B cell (primary cell): ENCODE measurements around the gene SLC43A3. TPM values are rescaled to one million over a fixed set of nuclear protein-coding genes. Genes with fewer than 3 reads are reported as not detected.

ENCODE experiments used
- ATAC-seq: fragments of 200-7000 bp; cut with Tn5 transposase; one replicate; pipeline ENCODE4 v1.10.0; 2021; ENCODE audit warnings: low read depth, mild to moderate bottlenecking, moderate number of reproducible peaks, moderate library complexity
- CTCF ChIA-PET: fragments of 350-600 bp; sonication (Branson Sonifier 250); formaldehyde crosslinking; loops from one replicate; lab custom pipeline; 2021; ENCODE audit warnings: antibody characterized with exemption, inconsistent platforms; lab: Charles Lee
- POLR2A ChIA-PET: fragments of 350-600 bp; sonication (Branson Sonifier 250); formaldehyde crosslinking; loops from one replicate; lab custom pipeline; 2021; ENCODE audit warnings: antibody characterized with exemption; lab: Charles Lee
- DNase-seq: peaks from one replicate; pipeline ENCODE4 v3.0.0; 2013
- H2AFZ ChIP-seq: 2 replicates; pipeline ENCODE4 v1.6.1; 2012; ENCODE audit warnings: mild to moderate bottlenecking, low read depth, low read length; ENCODE audit not compliant: insufficient read depth, poor library complexity, severe bottlenecking
- H3K27ac ChIP-seq, 2 donors: 1 replicate in 1 of 2; 2 replicates in 1 of 2; pipeline ENCODE4 v1.5.1; 2012 to 2013; ENCODE audit warnings: low read length in 2 of 2, mild to moderate bottlenecking in 2 of 2, moderate library complexity in 1 of 2
- H3K27me3 ChIP-seq, 4 experiments: fragments of 200-600 bp in 1 of 4; sonication (generic) in 1 of 4; replicated peaks in 1 of 4; 1 replicate in 2 of 4; 2 replicates in 2 of 4; pipeline versions ENCODE4 v1.6.1 to v1.7.0; 2013 to 2016; ENCODE audit warnings: low read length in 3 of 4, mild to moderate bottlenecking in 2 of 4, mixed read lengths in 1 of 4, moderate library complexity in 1 of 4; ENCODE audit not compliant: insufficient read depth in 4 of 4, control insufficient read depth in 3 of 4; ENCODE audit errors: control extremely low read depth in 1 of 4
- H3K36me3 ChIP-seq, 2 experiments: replicated peaks in 1 of 2; 1 replicate in 1 of 2; 2 replicates in 1 of 2; pipeline versions ENCODE4 v1.6.1 to v1.7.1; 2013; ENCODE audit warnings: low read length in 1 of 2; ENCODE audit not compliant: insufficient read depth in 2 of 2, control insufficient read depth in 1 of 2; ENCODE audit errors: control extremely low read depth in 1 of 2, extremely low read depth in 1 of 2
- H3K4me1 ChIP-seq, 2 donors: fragments of 200-600 bp in 1 of 2; sonication (generic) in 1 of 2; 1 replicate in 1 of 2; 2 replicates in 1 of 2; pipeline versions ENCODE4 v1.5.1 to v1.6.1; 2013 to 2017; ENCODE audit warnings: low read length in 2 of 2; ENCODE audit not compliant: control insufficient read depth in 2 of 2, insufficient read depth in 2 of 2
- H3K4me2 ChIP-seq: replicated peaks from 2 replicates; pipeline ENCODE3; 2012; ENCODE audit warnings: mild to moderate bottlenecking, low read depth, low read length; ENCODE audit not compliant: poor library complexity, severe bottlenecking
- H3K4me3 ChIP-seq, 5 experiments: fragments of 200-600 bp in 1 of 5; sonication (generic) in 1 of 5; 1 replicate in 3 of 5; 2 replicates in 2 of 5; pipeline versions ENCODE4 v1.5.1 to v1.7.0; 2011 to 2016; ENCODE audit warnings: low read length in 4 of 5, mild to moderate bottlenecking in 4 of 5, low read depth in 2 of 5, control low read depth in 1 of 5, moderate library complexity in 1 of 5; ENCODE audit not compliant: insufficient read depth in 1 of 5; ENCODE audit errors: control extremely low read depth in 1 of 5, extremely low read depth in 1 of 5
- H3K79me2 ChIP-seq: fragments of 200-600 bp; sonication (generic); one replicate; pipeline ENCODE4 v1.6.0; 2016; ENCODE audit warnings: low read length; ENCODE audit not compliant: control insufficient read depth, insufficient read depth
- H3K9ac ChIP-seq: fragments of 200-600 bp; sonication (generic); 2 replicates; pipeline ENCODE4 v1.6.1; 2017; ENCODE audit warnings: mild to moderate bottlenecking, low read length, moderate library complexity
- H3K9me3 ChIP-seq, 3 donors: one replicate each; pipeline versions ENCODE4 v1.6.1 to v1.7.1; 2013; ENCODE audit warnings: low read length in 2 of 3; ENCODE audit not compliant: control insufficient read depth in 2 of 3, insufficient read depth in 1 of 3; ENCODE audit errors: control extremely low read depth in 1 of 3
- H4K20me1 ChIP-seq: 2 replicates; pipeline ENCODE4 v1.6.0; 2012; ENCODE audit warnings: mild to moderate bottlenecking, low read length; ENCODE audit not compliant: insufficient read depth, control insufficient read depth, poor library complexity, severe bottlenecking
- H3K27ac Mint-ChIP-seq: one replicate; pipeline ENCODE4 v1.8.0; 2021; ENCODE audit warnings: mixed read lengths
- H3K27me3 Mint-ChIP-seq: one replicate; pipeline ENCODE4 v1.8.0; 2021; ENCODE audit warnings: mixed read lengths
- H3K4me1 Mint-ChIP-seq: one replicate; pipeline ENCODE4 v1.8.0; 2021; ENCODE audit warnings: mixed read lengths
- H3K4me3 Mint-ChIP-seq: one replicate; pipeline ENCODE4 v1.8.0; 2021; ENCODE audit warnings: mixed read lengths
- H3K9me3 Mint-ChIP-seq: one replicate; pipeline ENCODE4 v1.8.0; 2022; ENCODE audit warnings: mixed read lengths; ENCODE audit not compliant: insufficient read depth
- EZH2 ChIP-seq: IDR thresholded peaks from 2 replicates; pipeline ENCODE4 v1.6.1; 2012; ENCODE audit warnings: borderline replicate concordance, low read depth, mild to moderate bottlenecking, moderate library complexity, low read length; ENCODE audit not compliant: insufficient read depth, poor library complexity, severe bottlenecking
- WGBS: methylation state at CpG from one replicate; pipeline ENCODE4 v1.1.5; 2013; ENCODE audit warnings: missing lambda C conversion rate; ENCODE audit not compliant: insufficient coverage; 5-methylcytosine and 5-hydroxymethylcytosine counted together
- intact Hi-C: fragments of 100-400 bp; cut with micrococcal nuclease; formaldehyde crosslinking; loops from one replicate; pipeline ENCODE4 v1.10.0; 2022
- polyA plus RNA-seq: library from polyadenylated mRNA; depleted of rRNA; stranded (reverse); fragments of >200 nt; gene quantifications from 2 replicates; pipeline ENCODE4 v1.2.3, GENCODE V29; 2012
- total RNA-seq, 2 donors: library from RNA; stranded (reverse); fragments of 120-200 nt in 1 of 2; gene quantifications; 1 replicate in 1 of 2; 2 replicates in 1 of 2; pipeline versions ENCODE4 v1.2.3 to v1.2.4, GENCODE V29; 2013 to 2022
- TF ChIP-seq, protein P1 (sequence below): fragments of 200-600 bp; IDR thresholded peaks from one replicate; pipeline ENCODE4 v1.8.0; 2022; ENCODE audit warnings: antibody characterized with exemption, mild to moderate bottlenecking

Gene SLC43A3
- total and polyA plus RNA-seq, 2 donors (not counting 1 experiment from before 2014, with no cell fraction given) = 7.6 to 20.9 TPM

DNA sequence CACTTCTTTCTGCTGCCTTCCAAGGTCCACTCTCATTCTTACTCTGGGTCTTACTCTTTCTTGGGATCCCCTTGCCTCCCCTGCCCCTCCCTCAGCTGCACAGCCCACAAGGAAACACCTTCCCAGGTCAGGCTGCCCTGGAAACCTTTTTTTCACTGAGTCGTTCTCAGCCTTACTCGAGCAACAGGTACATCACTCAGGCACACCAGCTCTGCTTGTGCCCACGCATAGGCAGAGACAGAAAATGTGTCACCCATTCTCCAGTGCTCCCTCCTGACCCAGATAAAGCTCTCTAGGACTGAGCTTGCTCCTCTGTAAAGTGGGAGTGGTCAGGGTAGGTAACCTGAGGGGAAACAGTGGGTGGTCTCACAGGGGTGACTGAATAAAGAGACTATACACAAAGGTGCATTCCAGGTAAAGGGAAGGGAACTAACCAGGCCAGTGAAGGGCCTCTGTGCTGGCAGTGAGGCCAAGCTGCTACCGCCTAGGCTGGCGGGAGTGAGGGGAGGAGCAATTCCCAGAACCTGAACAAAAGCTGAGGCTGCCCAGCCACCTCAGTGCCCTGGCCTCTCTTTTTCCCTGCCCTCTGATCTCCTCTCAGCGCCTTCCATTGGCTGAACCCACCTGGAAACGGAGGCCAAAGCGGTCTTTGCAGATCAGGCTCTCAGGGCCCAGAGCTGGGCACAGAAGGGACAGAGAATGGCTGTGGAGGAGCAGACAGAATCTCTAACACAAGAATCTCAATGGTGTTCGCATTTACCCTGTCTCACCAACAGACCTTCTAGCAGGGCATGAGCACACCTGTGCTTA, 61.9 kb downstream of the SLC43A3 start:
- no peaks in the 10 kb centered on the region for H3K36me3 ChIP-seq
- TF ChIP-seq, protein P1, sequence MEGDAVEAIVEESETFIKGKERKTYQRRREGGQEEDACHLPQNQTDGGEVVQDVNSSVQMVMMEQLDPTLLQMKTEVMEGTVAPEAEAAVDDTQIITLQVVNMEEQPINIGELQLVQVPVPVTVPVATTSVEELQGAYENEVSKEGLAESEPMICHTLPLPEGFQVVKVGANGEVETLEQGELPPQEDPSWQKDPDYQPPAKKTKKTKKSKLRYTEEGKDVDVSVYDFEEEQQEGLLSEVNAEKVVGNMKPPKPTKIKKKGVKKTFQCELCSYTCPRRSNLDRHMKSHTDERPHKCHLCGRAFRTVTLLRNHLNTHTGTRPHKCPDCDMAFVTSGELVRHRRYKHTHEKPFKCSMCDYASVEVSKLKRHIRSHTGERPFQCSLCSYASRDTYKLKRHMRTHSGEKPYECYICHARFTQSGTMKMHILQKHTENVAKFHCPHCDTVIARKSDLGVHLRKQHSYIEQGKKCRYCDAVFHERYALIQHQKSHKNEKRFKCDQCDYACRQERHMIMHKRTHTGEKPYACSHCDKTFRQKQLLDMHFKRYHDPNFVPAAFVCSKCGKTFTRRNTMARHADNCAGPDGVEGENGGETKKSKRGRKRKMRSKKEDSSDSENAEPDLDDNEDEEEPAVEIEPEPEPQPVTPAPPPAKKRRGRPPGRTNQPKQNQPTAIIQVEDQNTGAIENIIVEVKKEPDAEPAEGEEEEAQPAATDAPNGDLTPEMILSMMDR = no peak
- ChIA-PET POLR2A (no interaction called here), CTCF (no interaction called here)
- no peak overlapping the region for H3K9ac ChIP-seq
- H3K4me1 Mint-ChIP-seq = no peaks in the 10 kb centered on the region
- H3K27ac Mint-ChIP-seq = no peak overlapping the region
- no peak overlapping the region for H3K27ac ChIP-seq
- no peak overlapping the region for H3K4me2 ChIP-seq
- no peak overlapping the region for H3K4me3 Mint-ChIP-seq
- peaks cover 0 to 2% (median under 1%) of the 10 kb centered on the region in 4 experiments for H3K27me3 ChIP-seq
- no peaks in the 10 kb centered on the region for H3K79me2 ChIP-seq
- no peak for DNase-seq
- H2AFZ ChIP-seq = no peak overlapping the region
- H4K20me1 ChIP-seq = no peaks in the 10 kb centered on the region
- ATAC-seq = no peak
- H3K9me3 ChIP-seq = no peaks in the 10 kb centered on the region
- H3K27me3 Mint-ChIP-seq = peaks cover 24% of the 10 kb centered on the region
- intact Hi-C loops = no loop called here
- no peaks in the 10 kb centered on the region for H3K4me1 ChIP-seq
- H3K4me3 ChIP-seq = no peak overlapping the region
- 90% methylated on average over 6 of the region's 9 CpGs for WGBS
- H3K9me3 Mint-ChIP-seq = no peaks in the 10 kb centered on the region

- no peaks in the 10 kb centered on the region for H3K79me2 ChIP-seq
- 88% methylated on average over 3 of the region's 7 CpGs for WGBS
- ATAC-seq = no peak
Measured at GRCh38 chr11:57363131-57364080, 63.5 kb downstream of the SLC43A3 start.

More at GRCh38 chr11:57363131-57364080, 63.5 kb downstream of the SLC43A3 start:
- DNase-seq = no peak
- Histone ChIP-seq H3K4me1 (no peaks in the 10 kb centered on the region), H3K9ac (no peak overlapping the region), H3K4me2 (no peak overlapping the region), H4K20me1 (no peaks in the 10 kb centered on the region), H3K9me3 (no peaks in the 10 kb centered on the region), H3K4me3 (no peak overlapping the region), H3K36me3 (no peaks in the 10 kb centered on the region), H2AFZ (no peak overlapping the region), H3K27ac (no peak overlapping the region), H3K27me3 (peaks cover 0 to 2% (median under 1%) of the 10 kb centered on the region in 4 experiments)
- POLR2A ChIA-PET = no interaction called here
- Mint-ChIP-seq H3K4me3 (no peak overlapping the region), H3K27me3 (peaks cover 23% of the 10 kb centered on the region), H3K27ac (no peak overlapping the region), H3K9me3 (no peaks in the 10 kb centered on the region), H3K4me1 (no peaks in the 10 kb centered on the region)
- TF ChIP-seq, protein P1 = no peak
- no peak for TF ChIP-seq EZH2
- intact Hi-C loops = no loop called here
- CTCF ChIA-PET = interaction anchor here (1.5 to 1.7 kb wide), 2 partner anchors 13 to 94 kb away, joined by 3 to 5 read pairs; no protein-coding TSS in a partner anchor
